ENCODE results near the gene MAL. TPM values are rescaled to one million over a fixed set of nuclear protein-coding genes. Genes with fewer than 3 reads are reported as not detected.
"Not testable (repeated sequence)": the region's sequence is repeated elsewhere in the genome, so short reads cannot be mapped to it uniquely, and the experiment has no call there.

The MAL gene
- total RNA-seq, 1 donor from 2014 or later: 187 TPM

GRCh38 chr2:95086017-95086416 is 60.5 kb downstream of the MAL start:
- intact Hi-C loops (cut with micrococcal nuclease): no loop called here

GRCh38 chr2:95087379-95087778 is 61.9 kb downstream of the MAL start:
- intact Hi-C loops (cut with micrococcal nuclease): no loop called here

DNA sequence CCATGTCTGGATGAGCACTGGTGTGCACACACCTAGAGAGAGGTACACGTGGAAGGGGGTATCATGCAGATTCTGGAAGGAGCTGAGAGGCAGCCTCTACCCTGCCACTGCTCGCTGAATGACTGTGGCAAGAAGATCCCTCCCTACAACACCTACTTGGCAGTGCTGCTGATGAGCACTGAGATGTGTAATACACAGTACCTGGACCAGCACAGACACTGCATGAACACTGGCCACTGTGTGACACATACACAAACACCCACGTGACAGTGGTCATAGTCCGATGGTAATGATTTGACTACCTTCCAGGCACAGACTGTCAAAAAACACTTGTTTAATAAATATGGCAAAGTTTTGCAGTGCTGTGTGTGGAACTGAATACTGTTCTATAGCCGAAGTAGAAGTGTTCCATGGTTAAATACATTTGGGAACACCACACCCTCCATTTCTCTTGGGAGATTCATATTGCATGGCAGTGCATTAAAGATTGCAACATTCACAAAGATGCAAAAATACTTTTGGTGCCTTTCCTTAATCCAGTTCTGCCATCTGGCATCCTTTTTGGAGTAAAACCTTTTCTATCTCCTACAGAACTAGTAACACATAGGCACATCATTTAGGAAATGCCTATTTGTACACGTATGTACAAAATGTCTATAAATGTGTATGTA is 66.5 kb downstream of the MAL start:
- intact Hi-C loops (cut with micrococcal nuclease): no loop called here

DNA sequence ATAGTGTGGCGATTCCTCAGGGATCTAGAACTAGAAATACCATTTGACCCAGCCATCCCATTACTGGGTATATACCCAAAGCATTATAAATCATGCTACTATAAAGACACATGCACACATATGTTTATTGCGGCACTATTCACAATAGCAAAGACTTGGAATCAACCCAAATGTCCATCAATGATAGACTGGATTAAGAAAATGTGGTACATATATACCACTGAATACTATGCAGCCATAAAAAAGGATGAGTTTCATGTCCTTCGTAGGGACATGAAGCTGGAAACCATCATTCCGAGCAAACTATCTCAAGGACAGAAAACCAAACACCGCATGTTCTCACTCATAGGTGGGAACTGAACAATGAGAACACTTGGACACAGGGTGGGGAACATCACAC is 72.8 kb downstream of the MAL start:
- intact Hi-C loops (cut with micrococcal nuclease): not testable (repeated sequence)

DNA sequence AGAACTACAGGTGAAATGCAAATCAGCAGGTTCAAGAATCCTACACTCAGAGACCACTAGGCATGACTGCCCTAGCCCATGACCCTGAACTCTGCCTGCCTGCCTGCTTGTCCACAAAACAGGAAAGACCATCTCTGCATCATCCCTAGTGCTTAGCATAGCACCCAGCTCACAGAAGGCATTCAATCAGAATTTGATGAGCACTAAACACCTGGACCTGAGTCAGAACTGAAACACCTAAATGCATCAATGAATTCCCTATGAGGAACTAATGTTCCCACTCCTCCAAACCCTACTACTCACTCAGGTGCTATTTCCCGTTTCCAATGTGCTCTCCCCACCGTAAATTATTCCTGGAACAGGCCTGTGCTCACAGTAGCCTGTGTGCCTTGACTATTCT is 74.4 kb downstream of the MAL start:
- intact Hi-C loops (cut with micrococcal nuclease): no loop called here

Other genes starting within 250 kb of the MAL start
- 0.39 and 0.59 TPM in 2 replicates for gene TEKT4, start 154.3 kb upstream of the MAL start, total RNA-seq
- 71.5 and 74.8 TPM in 2 replicates for gene MRPS5, start 96.1 kb downstream of the MAL start, total RNA-seq
- 8.7 and 10.1 TPM in 2 replicates for gene ZNF514, start 134.1 kb downstream of the MAL start, total RNA-seq
- 3.5 and 3.6 TPM in 2 replicates for gene ZNF2, start 140.1 kb downstream of the MAL start, total RNA-seq
- 4.0 and 4.1 TPM in 2 replicates for gene ZNF892, start 181.8 kb downstream of the MAL start, total RNA-seq
- 0.34 and 0.48 TPM in 2 replicates for gene PROM2, start 248.7 kb downstream of the MAL start, total RNA-seq

All from T-helper 2 cell treated with Interferon-gamma antibody and Interleukin-4, amounts not matched to agents 100 ng/mL and 5 ng/mL, for 36 hours (primary cell).